Kidney epithelial cell (primary cell): ENCODE data around the gene FGGY. TPM values are rescaled to one million over a fixed set of nuclear protein-coding genes. Genes with fewer than 3 reads are reported as not detected.
"Not testable (repeated sequence)": the region's sequence is repeated elsewhere in the genome, so short reads cannot be mapped to it uniquely, and the experiment has no call there.

Experiments used
- DNase-seq: peaks from one replicate; pipeline ENCODE4 v3.0.0-alpha.2; 2010; ENCODE audit warnings: low read depth
- H3K27me3 ChIP-seq: 2 replicates; pipeline ENCODE4 v1.6.0; 2011; ENCODE audit warnings: low read length; ENCODE audit not compliant: control insufficient read depth, insufficient read depth
- H3K36me3 ChIP-seq: 2 replicates; pipeline ENCODE4 v1.5.1; 2011; ENCODE audit warnings: low read length; ENCODE audit not compliant: control insufficient read depth, insufficient read depth
- H3K4me3 ChIP-seq: 2 replicates; pipeline ENCODE4 v1.5.1; 2011; ENCODE audit warnings: low read depth, mild to moderate bottlenecking, control low read depth, low read length
- total RNA-seq: library from RNA; depleted of rRNA; stranded (reverse); fragments of >200 nt; gene quantifications from 2 replicates; pipeline ENCODE4 v1.2.3, GENCODE V29; 2015
- TF ChIP-seq, protein P1 (sequence below): IDR thresholded peaks from 2 replicates; pipeline ENCODE4 v1.5.1; 2011; ENCODE audit warnings: mild to moderate bottlenecking, moderate library complexity, low read length, control low read depth, inconsistent platforms; ENCODE audit not compliant: insufficient read depth, poor library complexity, severe bottlenecking

FGGY gene
- total RNA-seq, 1 donor from 2014 or later: 8.6 TPM

DNA sequence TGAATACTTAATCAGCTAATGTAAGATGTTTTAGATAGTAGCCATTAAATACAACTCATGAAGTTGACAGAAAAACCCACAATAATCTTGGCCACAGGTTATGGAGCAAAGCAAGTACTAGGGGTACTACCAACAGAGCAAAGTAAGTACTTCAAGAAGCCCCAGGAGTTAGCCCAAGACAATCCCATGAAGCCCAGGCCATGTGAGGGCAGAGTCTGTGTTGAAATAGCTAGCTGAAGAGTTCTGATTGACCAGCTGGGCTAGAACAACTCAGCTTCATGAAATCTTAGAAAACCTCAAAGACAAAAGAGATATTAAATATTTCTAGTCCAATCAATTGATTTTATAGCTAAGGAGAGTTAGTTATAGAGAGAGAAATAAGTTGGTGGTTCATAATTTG is 304.9 kb downstream of the FGGY start:
- DNase-seq: no peak
- H3K4me3 ChIP-seq: no peak overlapping the region
- no peaks in the 10 kb centered on the region for H3K27me3 ChIP-seq
- TF ChIP-seq, protein P1, sequence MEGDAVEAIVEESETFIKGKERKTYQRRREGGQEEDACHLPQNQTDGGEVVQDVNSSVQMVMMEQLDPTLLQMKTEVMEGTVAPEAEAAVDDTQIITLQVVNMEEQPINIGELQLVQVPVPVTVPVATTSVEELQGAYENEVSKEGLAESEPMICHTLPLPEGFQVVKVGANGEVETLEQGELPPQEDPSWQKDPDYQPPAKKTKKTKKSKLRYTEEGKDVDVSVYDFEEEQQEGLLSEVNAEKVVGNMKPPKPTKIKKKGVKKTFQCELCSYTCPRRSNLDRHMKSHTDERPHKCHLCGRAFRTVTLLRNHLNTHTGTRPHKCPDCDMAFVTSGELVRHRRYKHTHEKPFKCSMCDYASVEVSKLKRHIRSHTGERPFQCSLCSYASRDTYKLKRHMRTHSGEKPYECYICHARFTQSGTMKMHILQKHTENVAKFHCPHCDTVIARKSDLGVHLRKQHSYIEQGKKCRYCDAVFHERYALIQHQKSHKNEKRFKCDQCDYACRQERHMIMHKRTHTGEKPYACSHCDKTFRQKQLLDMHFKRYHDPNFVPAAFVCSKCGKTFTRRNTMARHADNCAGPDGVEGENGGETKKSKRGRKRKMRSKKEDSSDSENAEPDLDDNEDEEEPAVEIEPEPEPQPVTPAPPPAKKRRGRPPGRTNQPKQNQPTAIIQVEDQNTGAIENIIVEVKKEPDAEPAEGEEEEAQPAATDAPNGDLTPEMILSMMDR: no peak
- no peaks in the 10 kb centered on the region for H3K36me3 ChIP-seq

- Histone ChIP-seq H3K27me3 (no peaks in the 10 kb centered on the region), H3K4me3 (no peak overlapping the region), H3K36me3 (no peaks in the 10 kb centered on the region)
- TF ChIP-seq, protein P1: no peak
- no peak for DNase-seq
These were observed 307.3 kb downstream of the FGGY start for GRCh38 chr1:59604191-59604590.

DNA sequence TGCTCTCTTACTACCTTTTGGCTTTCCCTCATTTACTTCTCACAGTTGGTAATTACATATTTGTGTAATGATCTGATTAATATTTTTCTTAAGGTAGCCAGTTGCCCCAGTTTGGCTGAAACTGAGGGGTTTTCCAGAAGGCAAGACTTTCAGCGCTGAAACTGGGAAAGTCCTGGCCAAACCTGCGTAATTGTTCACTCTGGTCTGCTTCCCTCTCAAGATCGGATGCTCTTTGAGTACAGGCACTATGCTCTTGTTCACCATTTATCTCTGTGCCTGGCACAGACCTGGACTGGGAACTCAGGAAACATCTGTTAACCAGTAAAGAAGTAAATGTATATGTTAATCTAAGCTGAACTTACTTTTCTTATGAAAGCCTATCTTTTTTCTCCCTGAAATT is 308.3 kb downstream of the FGGY start:
- H3K27me3 ChIP-seq: no peaks in the 10 kb centered on the region
- H3K36me3 ChIP-seq: no peaks in the 10 kb centered on the region
- DNase-seq: no peak
- TF ChIP-seq, protein P1: no peak
- H3K4me3 ChIP-seq: no peak overlapping the region

GRCh38 chr1:59605761-59606160 is 308.9 kb downstream of the FGGY start:
- TF ChIP-seq, protein P1: no peak
- Histone ChIP-seq H3K27me3 (no peaks in the 10 kb centered on the region), H3K36me3 (no peaks in the 10 kb centered on the region), H3K4me3 (no peak overlapping the region)
- no peak for DNase-seq

GRCh38 chr1:59609245-59609644 is 312.4 kb downstream of the FGGY start:
- DNase-seq: no peak
- Histone ChIP-seq H3K4me3 (no peak overlapping the region), H3K36me3 (no peaks in the 10 kb centered on the region), H3K27me3 (no peaks in the 10 kb centered on the region)
- TF ChIP-seq, protein P1: no peak

- not testable (repeated sequence) for H3K4me3 ChIP-seq, DNase-seq, H3K27me3 ChIP-seq
These were observed 313.6 kb downstream of the FGGY start for GRCh38 chr1:59610499-59610898.

More at GRCh38 chr1:59610499-59610898, 313.6 kb downstream of the FGGY start:
- not testable (repeated sequence) for H3K36me3 ChIP-seq
